K562 (cell line): ENCODE measurements around the gene CTBP2.

ENCODE experiments used
- TSC22D4 ChIP-seq: fragments of 450-650 bp; IDR thresholded peaks from 2 replicates; pipeline ENCODE4 v1.6.1; 2016; ENCODE audit warnings: missing genetic modification characterization, missing biosample characterization, control low read depth
- ZNF324 ChIP-seq: fragments of 250-450 bp; sonication (Bioruptor Pico); IDR thresholded peaks from 2 replicates; pipeline ENCODE4 v1.4.0; 2020; ENCODE audit warnings: mild to moderate bottlenecking
- TF ChIP-seq, protein P1 (sequence below): fragments of 150-350 bp; conservative IDR thresholded peaks from 2 replicates; pipeline ENCODE4 v1.6.1; 2014; ENCODE audit warnings: low read length

DNA sequence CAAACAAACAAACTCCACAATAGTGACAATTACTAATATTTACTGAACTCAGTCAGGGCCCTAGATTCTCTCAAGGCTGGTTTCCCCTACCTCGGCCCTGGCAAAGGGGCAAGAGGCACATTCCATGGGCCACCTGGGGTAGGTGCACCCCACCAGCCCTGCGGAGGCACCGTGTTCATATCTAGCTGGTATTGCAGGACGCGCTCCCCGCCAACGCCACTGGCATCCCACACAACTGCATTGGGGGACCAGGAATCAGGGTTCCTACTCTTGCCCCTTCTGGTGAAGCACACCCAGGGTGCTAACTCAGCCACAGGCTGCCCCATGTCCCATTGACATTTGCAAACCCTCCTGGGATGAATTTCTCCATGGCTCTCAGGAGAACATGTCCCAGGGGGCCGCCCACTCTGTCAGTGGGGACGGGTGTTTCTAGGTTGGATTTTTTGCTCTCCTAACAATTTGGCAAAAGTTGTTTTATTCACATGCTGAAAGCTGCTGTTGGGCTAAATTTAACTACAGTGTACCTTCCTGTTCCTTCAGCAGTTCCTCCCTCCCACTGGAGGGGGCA is 141.7 kb downstream of the CTBP2 start:
- TF ChIP-seq, protein P1, sequence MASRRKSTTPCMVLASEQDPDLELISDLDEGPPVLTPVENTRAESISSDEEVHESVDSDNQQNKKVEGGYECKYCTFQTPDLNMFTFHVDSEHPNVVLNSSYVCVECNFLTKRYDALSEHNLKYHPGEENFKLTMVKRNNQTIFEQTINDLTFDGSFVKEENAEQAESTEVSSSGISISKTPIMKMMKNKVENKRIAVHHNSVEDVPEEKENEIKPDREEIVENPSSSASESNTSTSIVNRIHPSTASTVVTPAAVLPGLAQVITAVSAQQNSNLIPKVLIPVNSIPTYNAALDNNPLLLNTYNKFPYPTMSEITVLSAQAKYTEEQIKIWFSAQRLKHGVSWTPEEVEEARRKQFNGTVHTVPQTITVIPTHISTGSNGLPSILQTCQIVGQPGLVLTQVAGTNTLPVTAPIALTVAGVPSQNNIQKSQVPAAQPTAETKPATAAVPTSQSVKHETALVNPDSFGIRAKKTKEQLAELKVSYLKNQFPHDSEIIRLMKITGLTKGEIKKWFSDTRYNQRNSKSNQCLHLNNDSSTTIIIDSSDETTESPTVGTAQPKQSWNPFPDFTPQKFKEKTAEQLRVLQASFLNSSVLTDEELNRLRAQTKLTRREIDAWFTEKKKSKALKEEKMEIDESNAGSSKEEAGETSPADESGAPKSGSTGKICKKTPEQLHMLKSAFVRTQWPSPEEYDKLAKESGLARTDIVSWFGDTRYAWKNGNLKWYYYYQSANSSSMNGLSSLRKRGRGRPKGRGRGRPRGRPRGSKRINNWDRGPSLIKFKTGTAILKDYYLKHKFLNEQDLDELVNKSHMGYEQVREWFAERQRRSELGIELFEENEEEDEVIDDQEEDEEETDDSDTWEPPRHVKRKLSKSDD = no peak
- TF ChIP-seq TSC22D4 (tag) = no peak
- TF ChIP-seq ZNF324 (CRISPR knock-in tag) = no peak
